HL-60 (cell line): ENCODE measurements around the gene SLC25A20.
"Not testable (repeated sequence)": the region's sequence is repeated elsewhere in the genome, so short reads cannot be mapped to it uniquely, and the experiment has no call there.

Source experiments
- DNase-seq, 2 experiments: peaks; one replicate each; pipeline ENCODE4 v3.0.0-alpha.2; 2010 to 2020; ENCODE audit warnings: low read depth in 1 of 2, low spot score in 1 of 2
- H3K27ac ChIP-seq: fragments of 250-450 bp; sonication (Bioruptor Pico); replicated peaks from 2 replicates; pipeline ENCODE4 v1.5.1; 2020; ENCODE audit warnings: mild to moderate bottlenecking, moderate library complexity
- H3K27me3 ChIP-seq: fragments of 250-450 bp; sonication (Bioruptor Pico); 2 replicates; pipeline ENCODE4 v1.5.1; 2021; ENCODE audit warnings: mild to moderate bottlenecking, moderate library complexity; ENCODE audit not compliant: insufficient read depth, poor library complexity, severe bottlenecking
- H3K4me3 ChIP-seq: replicated peaks from 2 replicates; pipeline ENCODE4 v1.5.1; 2011; ENCODE audit warnings: mild to moderate bottlenecking, control low read depth, low read length; ENCODE audit not compliant: insufficient read depth
- GABPA ChIP-seq: IDR thresholded peaks from 2 replicates; pipeline ENCODE4 v1.6.1; 2012; ENCODE audit warnings: low read depth
- POLR2AphosphoS5 ChIP-seq: IDR thresholded peaks from 2 replicates; pipeline ENCODE4 v1.6.1; 2012; ENCODE audit warnings: low read depth
- SPI1 ChIP-seq: IDR thresholded peaks from 2 replicates; pipeline ENCODE4 v1.6.1; 2012; ENCODE audit warnings: low read depth, mild to moderate bottlenecking, borderline replicate concordance
- TF ChIP-seq, protein P1 (sequence below): IDR thresholded peaks from one replicate; pipeline ENCODE4 v1.5.1; 2011; ENCODE audit warnings: low read length, control low read depth, inconsistent platforms; ENCODE audit not compliant: insufficient read depth
- TF ChIP-seq, protein P2 (sequence below): IDR thresholded peaks from 2 replicates; pipeline ENCODE4 v1.6.1; 2012; ENCODE audit warnings: low read depth; ENCODE audit not compliant: insufficient replicate concordance

Gene SLC25A20

DNA sequence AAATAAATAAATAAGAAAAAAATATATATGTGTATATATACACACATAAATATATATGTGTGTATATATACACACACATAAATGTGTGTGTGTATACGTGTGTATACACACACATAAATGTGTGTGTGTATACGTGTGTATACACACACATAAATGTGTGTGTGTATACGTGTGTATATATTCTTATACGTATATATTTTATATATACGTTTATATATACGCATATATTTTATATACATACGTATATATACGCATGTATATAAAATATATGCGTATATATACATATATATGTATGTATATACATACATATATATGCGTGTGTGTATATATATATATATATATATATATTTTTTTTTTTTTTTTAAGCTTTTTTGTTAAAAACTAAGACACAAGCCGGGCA lies 69.2 kb downstream of the SLC25A20 start:
- not testable (repeated sequence) for DNase-seq, H3K27ac ChIP-seq, H3K27me3 ChIP-seq, H3K4me3 ChIP-seq

DNA sequence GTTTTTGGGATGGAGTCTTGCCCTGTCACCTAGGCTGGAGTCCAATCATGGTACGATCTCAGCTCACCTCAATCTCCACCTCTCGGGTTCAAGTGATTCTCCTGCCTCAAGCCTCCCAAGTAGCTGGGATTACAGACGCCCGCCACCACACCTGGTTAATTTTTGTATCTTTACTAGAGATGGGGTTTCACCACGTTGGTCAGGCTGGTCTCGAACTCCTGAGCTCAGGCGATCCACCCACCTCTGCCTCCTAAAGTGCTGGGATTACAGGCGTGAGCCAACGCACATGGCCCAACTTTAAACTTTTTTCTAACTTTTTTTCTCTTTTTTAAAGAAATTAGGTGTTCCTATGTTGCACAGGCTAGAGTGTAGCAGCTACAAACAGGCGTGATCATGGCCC lies 70.8 kb downstream of the SLC25A20 start:
- DNase-seq, H3K4me3 ChIP-seq, H3K27ac ChIP-seq, H3K27me3 ChIP-seq: not testable (repeated sequence)

DNA sequence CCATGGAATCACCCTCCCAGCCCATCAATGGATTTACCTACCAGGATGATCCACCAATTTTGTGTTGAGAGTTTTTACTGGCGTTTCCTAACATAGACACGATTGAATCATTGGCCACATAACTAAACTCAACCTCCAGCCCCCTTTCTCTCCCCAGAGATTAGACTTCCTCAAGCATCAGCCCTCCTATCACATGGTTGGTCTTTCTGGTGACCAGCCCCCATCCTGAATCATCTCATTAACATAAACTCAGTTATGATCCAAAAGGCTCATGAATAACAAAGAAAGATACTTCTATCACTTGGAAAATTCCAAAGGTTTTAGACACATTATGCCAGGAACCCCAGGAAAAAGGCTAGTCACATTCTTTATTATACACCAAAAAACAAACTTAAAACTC lies 72.2 kb downstream of the SLC25A20 start:
- H3K4me3 ChIP-seq = no peak overlapping the region
- H3K27ac ChIP-seq = no peak overlapping the region
- H3K27me3 ChIP-seq = no peaks in the 10 kb centered on the region

DNA sequence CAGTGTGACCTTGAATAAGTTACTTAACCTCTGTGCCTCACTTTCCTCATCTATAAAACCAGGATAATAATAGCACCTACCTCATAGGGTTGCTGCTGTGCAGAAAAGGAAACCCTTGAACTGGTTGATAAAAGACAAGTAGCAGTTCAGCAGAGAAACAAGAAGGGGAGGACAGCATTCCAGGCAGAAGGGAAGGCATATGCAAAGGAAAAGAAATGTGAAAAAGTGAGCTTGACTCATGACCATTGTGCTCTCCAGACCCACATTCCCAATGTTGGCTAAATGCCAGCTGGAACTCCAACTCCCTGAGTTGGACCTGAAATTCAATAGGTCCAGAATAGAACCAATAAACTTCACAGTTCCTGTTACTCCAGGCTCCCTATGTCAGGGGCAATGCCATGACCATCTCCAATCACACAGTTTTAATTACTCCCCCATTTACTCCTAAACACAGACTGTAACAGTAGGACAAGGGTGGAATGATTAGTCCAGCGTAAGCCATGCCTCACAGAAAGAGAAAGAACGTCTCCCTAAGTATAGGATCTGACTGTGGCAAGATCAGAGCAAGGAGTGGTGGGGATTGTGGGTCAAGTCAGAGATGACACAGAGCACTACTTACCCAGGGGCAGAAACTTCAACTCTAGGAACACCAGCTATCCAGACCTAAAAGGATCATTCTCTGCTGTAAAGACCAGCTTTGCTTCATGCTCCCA lies 77.9 kb downstream of the SLC25A20 start:
- TF ChIP-seq, protein P1, sequence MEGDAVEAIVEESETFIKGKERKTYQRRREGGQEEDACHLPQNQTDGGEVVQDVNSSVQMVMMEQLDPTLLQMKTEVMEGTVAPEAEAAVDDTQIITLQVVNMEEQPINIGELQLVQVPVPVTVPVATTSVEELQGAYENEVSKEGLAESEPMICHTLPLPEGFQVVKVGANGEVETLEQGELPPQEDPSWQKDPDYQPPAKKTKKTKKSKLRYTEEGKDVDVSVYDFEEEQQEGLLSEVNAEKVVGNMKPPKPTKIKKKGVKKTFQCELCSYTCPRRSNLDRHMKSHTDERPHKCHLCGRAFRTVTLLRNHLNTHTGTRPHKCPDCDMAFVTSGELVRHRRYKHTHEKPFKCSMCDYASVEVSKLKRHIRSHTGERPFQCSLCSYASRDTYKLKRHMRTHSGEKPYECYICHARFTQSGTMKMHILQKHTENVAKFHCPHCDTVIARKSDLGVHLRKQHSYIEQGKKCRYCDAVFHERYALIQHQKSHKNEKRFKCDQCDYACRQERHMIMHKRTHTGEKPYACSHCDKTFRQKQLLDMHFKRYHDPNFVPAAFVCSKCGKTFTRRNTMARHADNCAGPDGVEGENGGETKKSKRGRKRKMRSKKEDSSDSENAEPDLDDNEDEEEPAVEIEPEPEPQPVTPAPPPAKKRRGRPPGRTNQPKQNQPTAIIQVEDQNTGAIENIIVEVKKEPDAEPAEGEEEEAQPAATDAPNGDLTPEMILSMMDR = no peak
- TF ChIP-seq SPI1 (no peak), POLR2AphosphoS5 (no peak), GABPA (no peak)
- TF ChIP-seq, protein P2, sequence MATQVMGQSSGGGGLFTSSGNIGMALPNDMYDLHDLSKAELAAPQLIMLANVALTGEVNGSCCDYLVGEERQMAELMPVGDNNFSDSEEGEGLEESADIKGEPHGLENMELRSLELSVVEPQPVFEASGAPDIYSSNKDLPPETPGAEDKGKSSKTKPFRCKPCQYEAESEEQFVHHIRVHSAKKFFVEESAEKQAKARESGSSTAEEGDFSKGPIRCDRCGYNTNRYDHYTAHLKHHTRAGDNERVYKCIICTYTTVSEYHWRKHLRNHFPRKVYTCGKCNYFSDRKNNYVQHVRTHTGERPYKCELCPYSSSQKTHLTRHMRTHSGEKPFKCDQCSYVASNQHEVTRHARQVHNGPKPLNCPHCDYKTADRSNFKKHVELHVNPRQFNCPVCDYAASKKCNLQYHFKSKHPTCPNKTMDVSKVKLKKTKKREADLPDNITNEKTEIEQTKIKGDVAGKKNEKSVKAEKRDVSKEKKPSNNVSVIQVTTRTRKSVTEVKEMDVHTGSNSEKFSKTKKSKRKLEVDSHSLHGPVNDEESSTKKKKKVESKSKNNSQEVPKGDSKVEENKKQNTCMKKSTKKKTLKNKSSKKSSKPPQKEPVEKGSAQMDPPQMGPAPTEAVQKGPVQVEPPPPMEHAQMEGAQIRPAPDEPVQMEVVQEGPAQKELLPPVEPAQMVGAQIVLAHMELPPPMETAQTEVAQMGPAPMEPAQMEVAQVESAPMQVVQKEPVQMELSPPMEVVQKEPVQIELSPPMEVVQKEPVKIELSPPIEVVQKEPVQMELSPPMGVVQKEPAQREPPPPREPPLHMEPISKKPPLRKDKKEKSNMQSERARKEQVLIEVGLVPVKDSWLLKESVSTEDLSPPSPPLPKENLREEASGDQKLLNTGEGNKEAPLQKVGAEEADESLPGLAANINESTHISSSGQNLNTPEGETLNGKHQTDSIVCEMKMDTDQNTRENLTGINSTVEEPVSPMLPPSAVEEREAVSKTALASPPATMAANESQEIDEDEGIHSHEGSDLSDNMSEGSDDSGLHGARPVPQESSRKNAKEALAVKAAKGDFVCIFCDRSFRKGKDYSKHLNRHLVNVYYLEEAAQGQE = no peak

More for the DNA sequence above, 72.2 kb downstream of the SLC25A20 start:
- TF ChIP-seq, protein P1 = no peak
- TF ChIP-seq SPI1 (no peak), POLR2AphosphoS5 (no peak), GABPA (no peak)
- TF ChIP-seq, protein P2 = no peak
- DNase-seq = no peak

More for the DNA sequence above, 77.9 kb downstream of the SLC25A20 start:
- no peak overlapping the region for H3K4me3 ChIP-seq
- DNase-seq = no peak
- H3K27me3 ChIP-seq = no peaks in the 10 kb centered on the region
- no peak overlapping the region for H3K27ac ChIP-seq
